ENCODE results near the gene STK40.
A peak's percentile ranks its signal among the peaks of the same experiment; 100 is the strongest.

Gene STK40

GRCh38 chr1:36355811-36356210, 29.9 kb downstream of the STK40 start:
- DNase-seq (ENCODE audit: low read depth) = no peak
- TF ChIP-seq CTCF (IDR thresholded peaks at IDR 0.05; ENCODE audit: insufficient read depth, low read depth, low read length, missing control alignments) = no peak
- no peak overlapping the region for H3K4me3 ChIP-seq (ENCODE audit: low read depth, low read length)

- no peak for DNase-seq (ENCODE audit: low read depth)
- TF ChIP-seq CTCF (IDR thresholded peaks at IDR 0.05; ENCODE audit: insufficient read depth, low read depth, low read length, missing control alignments) = no peak
- no peak overlapping the region for H3K4me3 ChIP-seq (ENCODE audit: low read depth, low read length)
These were observed 31.2 kb downstream of the STK40 start for GRCh38 chr1:36354486-36354885.

DNA sequence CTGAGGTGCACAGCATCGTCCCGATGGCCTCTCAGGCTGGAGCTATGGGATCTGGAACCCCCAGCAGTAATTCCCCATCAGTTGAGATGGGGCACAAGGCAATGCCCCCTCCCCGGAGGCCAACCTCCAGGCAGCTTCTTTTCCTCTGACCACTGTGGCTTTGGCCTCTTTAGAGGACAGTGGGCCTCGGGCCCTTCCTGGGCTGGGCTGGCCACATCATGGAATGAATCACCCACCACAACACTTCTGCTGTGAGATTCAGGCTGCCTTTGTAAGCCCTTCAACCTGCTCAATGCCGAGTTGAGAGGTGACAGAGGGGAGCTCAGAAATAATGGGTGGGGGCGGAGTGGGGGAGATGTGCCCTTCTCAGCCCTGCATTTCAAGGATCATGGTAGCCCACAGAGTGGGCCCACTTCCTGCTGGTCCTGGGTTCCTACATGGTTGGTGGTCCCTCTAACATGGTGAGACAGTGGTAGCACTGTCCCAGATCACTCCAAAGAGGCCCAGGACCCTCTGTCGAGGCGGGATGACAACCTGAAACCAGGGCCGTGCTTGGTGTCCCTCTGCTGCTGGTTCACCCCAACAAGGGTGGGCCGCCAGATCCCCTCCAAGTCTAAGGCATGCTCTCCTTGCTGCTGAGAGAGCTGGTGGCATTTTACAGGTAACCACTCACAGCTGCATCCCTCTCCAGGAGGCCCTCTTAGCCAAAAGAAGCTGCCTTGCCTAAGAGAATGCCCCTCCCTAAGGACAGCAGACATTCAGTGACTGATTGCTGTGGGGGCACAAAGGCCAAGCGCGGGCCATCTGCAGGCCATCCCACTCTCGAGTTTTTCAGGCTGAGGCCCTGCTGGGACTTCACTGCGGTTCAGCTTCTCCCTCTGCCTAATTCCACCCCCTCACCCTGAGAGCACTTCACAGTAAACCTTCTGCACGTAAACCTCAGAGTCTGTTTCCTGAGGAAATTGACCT, 32.5 kb downstream of the STK40 start:
- no peak for DNase-seq (ENCODE audit: low read depth)
- TF ChIP-seq CTCF (IDR thresholded peaks at IDR 0.05; ENCODE audit: insufficient read depth, low read depth, low read length, missing control alignments) = no peak
- no peak overlapping the region for H3K4me3 ChIP-seq (ENCODE audit: low read depth, low read length)

DNA sequence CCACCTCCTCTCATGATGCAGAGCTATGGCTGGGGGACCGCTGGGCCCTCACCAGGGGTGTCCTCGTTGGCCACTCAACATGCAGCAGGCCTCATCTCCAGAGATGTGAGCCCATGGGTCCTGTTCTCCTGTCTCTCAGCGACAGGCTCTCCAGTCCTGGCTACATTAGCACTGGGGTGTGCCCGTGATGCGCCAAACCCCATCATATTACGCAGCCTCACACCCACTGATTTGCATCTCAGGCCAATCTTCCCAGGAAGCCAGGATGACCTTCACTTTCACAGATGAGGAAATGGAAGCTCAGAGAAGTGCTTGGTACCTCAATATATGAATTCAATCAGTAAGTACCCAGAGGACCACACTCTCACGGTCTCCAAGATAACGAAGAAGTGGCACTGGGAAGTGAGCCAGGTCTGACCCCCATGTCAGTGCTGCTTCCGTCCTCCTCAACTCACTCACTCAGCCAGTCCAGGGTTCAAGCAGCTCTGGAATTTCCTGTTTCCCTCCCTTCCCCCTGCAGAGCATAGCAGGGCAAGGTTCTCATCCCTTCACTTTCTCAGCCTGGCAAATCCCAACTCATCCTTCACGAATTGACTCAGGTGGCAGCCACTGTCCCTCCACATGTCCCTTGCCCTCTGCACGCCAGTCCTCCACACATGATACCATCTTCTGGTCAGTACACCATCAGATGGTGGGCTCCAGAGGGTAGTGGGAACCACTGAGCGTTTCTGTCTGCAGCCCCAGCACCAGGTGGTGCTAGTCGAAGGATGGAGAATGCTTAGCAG, 33.4 kb downstream of the STK40 start:
- no peak for TF ChIP-seq CTCF (IDR thresholded peaks at IDR 0.05; ENCODE audit: insufficient read depth, low read depth, low read length, missing control alignments)
- DNase-seq (ENCODE audit: low read depth) = no peak

DNA sequence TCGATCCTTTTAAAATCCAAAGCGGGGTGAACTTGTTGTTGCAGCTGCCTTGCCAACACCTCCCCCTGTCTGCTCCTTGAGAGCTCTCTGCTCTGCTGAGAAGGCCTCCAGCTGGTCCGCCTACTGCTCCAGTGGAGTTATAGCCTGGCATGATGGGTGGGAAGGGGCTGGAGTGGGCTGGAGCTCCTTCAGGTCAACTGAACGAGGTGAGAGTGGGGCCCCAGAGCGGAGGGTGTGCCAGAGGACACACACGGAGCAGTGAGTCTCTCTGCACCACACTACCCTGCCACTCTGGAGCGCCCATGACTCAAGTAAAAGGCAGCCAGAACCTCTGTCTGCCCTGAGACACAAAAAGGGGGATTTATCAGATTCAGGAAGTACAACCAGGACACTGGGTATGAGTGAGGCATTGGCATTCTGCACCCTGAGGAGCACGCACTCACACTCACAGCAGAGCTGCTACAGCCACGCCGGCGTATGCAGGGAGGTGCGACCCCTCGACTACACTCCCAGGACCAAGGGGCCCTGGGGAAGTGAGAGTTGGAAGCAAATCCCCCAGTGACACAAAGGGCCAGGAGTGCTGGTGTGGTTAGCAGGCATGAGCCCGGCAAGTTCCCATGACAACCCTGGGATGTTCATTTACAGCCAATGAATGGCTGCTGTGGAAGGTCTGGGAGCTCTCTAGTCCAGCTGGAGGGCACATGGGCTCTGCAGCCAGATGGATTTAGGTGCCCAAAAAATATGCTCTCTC, 34.3 kb downstream of the STK40 start:
- no peak overlapping the region for H3K4me3 ChIP-seq (ENCODE audit: low read depth, low read length)
- DNase-seq (ENCODE audit: low read depth) = no peak
- TF ChIP-seq CTCF (IDR thresholded peaks at IDR 0.05; ENCODE audit: insufficient read depth, low read depth, low read length, missing control alignments) = no peak

More for the DNA sequence above, 33.4 kb downstream of the STK40 start:
- H3K4me3 ChIP-seq (ENCODE audit: low read depth, low read length) = no peak overlapping the region

- DNase-seq (ENCODE audit: low read depth) = peak; percentile 45
- TF ChIP-seq CTCF (IDR thresholded peaks at IDR 0.05; ENCODE audit: insufficient read depth, low read depth, low read length, missing control alignments) = no peak
- H3K4me3 ChIP-seq (ENCODE audit: low read depth, low read length) = no peak overlapping the region
These were observed 35.0 kb downstream of the STK40 start for GRCh38 chr1:36350659-36351226.
